Choroid plexus epithelial cell (primary cell): Measurements from ENCODE around the gene FAM76A.

Source experiments
- DNase-seq: peaks from one replicate; pipeline ENCODE4 v3.0.0-alpha.2; 2010; ENCODE audit warnings: low read depth
- H3K4me3 ChIP-seq: 2 replicates; pipeline ENCODE4 v1.5.1; 2011; ENCODE audit warnings: low read depth, mild to moderate bottlenecking, control low read depth, low read length, moderate library complexity
- TF ChIP-seq, protein P1 (sequence below): conservative IDR thresholded peaks from 2 replicates; pipeline ENCODE4 v1.5.1; 2011; ENCODE audit warnings: low read depth, mild to moderate bottlenecking, control low read depth, inconsistent platforms, low read length, moderate library complexity

Gene FAM76A

DNA sequence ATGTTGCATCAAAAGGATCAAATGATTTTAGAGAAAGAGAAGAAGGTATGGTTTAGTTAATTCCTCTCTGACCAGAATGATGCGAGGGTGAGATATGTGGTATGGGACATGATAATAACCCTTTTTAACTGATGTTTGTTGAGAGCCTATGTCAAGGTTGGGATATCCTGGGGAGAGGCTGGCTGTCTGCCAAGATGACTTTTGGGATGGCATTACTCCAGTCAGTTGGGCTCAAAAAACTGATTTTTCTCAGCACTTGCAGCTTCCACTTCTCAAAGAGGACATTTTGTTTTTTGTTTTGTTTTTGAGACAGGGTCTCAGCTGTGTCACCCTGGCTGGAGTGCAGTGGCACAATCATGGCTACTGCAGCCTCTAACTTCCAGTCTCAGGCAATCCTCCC is 29.5 kb downstream of the FAM76A start:
- DNase-seq, result no peak
- H3K4me3 ChIP-seq, result no peak overlapping the region
- TF ChIP-seq, protein P1, sequence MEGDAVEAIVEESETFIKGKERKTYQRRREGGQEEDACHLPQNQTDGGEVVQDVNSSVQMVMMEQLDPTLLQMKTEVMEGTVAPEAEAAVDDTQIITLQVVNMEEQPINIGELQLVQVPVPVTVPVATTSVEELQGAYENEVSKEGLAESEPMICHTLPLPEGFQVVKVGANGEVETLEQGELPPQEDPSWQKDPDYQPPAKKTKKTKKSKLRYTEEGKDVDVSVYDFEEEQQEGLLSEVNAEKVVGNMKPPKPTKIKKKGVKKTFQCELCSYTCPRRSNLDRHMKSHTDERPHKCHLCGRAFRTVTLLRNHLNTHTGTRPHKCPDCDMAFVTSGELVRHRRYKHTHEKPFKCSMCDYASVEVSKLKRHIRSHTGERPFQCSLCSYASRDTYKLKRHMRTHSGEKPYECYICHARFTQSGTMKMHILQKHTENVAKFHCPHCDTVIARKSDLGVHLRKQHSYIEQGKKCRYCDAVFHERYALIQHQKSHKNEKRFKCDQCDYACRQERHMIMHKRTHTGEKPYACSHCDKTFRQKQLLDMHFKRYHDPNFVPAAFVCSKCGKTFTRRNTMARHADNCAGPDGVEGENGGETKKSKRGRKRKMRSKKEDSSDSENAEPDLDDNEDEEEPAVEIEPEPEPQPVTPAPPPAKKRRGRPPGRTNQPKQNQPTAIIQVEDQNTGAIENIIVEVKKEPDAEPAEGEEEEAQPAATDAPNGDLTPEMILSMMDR, result no peak

DNA sequence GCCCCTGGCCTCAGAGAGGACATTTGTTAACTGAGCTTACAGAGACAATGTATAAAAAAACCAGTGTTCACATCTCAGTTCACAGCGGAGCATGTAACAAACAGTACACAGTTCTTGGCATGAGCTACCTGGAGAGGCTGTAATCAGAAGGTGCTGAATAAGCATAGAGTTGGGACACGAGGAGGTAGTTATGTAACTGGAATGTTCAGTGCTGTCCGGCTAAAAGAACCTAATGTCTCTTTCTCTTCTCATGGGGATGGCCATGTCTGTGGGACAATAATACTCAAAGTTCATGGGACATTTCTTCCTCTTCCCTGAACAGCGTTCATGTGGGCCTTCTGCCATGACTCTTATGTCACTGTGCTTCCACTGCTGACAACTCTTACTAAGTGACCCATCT is 30.1 kb downstream of the FAM76A start:
- no peak overlapping the region for H3K4me3 ChIP-seq
- TF ChIP-seq, protein P1, result no peak
- no peak for DNase-seq

DNA sequence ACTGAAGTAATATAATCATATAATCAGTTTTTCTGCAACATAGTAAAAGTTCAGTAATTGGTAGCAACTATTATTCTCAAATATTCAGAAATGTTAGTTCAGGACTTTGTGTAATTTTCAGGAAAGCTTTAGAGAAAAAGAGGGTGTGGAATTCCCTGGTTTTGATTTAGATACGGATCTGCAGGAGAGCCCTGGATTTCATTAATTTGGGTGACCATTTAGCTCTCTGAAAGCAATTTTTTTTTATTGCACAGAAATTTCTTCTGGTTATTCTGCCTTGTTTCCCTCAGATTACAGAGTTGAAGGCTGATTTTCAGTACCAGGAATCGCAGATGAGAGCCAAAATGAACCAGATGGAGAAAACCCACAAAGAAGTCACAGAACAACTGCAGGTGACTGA is 33.5 kb downstream of the FAM76A start:
- TF ChIP-seq, protein P1, result no peak
- DNase-seq, result no peak

DNA sequence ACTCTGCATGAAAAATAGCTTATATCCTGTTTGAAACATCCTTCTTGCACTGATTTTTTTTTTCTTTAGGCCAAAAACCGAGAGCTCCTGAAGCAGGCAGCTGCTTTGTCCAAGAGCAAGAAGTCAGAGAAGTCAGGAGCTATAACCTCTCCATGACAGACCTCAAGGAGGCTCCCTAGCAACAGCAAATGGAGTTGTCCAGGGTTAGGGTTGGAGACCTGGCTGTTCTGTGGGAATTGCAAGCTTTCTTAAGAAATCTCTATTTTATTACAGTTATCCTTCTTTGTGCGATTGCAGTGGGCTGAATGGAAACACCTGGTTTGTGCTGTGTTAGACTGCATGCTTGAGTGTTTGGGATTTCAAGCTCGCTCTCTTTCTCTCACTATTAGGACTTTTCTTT is 34.7 kb downstream of the FAM76A start:
- DNase-seq, result no peak
- TF ChIP-seq, protein P1, result no peak
- no peak overlapping the region for H3K4me3 ChIP-seq

More for the DNA sequence above, 33.5 kb downstream of the FAM76A start:
- H3K4me3 ChIP-seq, result no peak overlapping the region

DNA sequence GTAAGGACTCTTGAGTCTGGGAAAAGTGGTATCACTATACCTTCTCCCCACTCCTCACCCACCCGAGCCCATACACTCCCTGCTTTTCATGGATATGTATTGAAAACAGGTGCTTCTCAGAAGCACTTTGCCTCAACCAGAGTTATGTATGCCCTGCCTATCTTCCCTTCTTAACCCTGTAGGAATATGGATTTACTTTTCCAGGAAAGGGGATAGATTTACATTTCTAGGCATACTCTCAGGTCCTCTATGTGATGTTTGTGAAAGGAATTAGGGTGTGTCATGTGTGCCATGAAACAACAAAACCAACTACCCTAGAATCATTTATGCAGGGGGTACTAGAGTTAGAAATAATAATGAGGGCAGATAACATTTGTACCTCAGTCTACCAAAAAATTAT is 36.3 kb downstream of the FAM76A start:
- TF ChIP-seq, protein P1, result no peak
- H3K4me3 ChIP-seq, result no peak overlapping the region
- no peak for DNase-seq

DNA sequence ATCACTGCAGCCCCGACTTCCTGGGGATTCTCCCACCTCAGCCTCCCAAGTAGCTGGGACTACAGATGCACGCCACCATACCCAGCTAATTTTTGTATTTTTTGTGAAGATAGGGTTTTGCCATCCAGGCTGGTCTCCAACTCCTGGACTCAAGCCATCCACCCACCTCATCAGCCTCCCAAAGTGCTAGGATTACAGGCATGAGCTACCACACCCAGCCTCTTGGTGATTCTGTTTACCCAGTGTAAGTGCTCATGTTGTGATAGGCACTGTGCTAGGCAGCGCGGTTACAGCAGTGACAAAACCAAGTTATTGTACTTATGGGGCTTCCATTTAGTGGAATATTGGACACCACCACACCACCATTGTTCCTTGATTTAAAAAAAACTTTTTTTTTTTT is 37.6 kb downstream of the FAM76A start:
- TF ChIP-seq, protein P1, result no peak
- H3K4me3 ChIP-seq, result no peak overlapping the region
- no peak for DNase-seq

DNA sequence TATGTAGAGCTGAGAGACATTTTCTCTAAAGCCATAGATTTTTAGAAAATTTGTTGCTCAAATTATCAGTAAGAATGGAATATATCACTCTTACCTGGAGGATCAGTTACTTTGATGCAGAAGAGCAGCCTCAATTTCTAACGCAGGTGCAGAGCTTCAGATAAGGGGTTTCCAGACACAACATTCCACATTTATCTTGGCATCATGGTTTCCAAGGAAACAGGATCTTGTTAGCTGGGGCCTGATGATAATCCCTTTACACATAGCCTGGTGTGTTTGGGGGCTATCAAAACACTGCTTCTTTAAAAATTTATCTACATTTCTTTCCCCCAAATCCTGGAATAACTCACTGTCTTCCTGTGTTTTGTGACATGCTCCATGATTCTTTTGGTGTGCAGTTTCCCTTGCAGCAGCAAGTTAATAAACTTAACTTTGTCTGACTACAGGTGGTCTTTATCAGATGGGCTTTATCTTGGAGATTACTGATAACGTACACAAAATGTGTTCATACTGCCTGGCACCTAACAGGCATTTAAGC is 44.6 kb downstream of the FAM76A start:
- DNase-seq, result no peak
- H3K4me3 ChIP-seq, result no peak overlapping the region
- TF ChIP-seq, protein P1, result no peak
